ENCODE data around the gene MNT. TPM values are rescaled to one million over a fixed set of nuclear protein-coding genes. Genes with fewer than 3 reads are reported as not detected.

Gene MNT
- total RNA-seq, 3 donors from 2014 or later (not counting 1 experiment from before 2014, with no cell fraction given) = 72.3 to 108 (median 77.6) TPM

DNA sequence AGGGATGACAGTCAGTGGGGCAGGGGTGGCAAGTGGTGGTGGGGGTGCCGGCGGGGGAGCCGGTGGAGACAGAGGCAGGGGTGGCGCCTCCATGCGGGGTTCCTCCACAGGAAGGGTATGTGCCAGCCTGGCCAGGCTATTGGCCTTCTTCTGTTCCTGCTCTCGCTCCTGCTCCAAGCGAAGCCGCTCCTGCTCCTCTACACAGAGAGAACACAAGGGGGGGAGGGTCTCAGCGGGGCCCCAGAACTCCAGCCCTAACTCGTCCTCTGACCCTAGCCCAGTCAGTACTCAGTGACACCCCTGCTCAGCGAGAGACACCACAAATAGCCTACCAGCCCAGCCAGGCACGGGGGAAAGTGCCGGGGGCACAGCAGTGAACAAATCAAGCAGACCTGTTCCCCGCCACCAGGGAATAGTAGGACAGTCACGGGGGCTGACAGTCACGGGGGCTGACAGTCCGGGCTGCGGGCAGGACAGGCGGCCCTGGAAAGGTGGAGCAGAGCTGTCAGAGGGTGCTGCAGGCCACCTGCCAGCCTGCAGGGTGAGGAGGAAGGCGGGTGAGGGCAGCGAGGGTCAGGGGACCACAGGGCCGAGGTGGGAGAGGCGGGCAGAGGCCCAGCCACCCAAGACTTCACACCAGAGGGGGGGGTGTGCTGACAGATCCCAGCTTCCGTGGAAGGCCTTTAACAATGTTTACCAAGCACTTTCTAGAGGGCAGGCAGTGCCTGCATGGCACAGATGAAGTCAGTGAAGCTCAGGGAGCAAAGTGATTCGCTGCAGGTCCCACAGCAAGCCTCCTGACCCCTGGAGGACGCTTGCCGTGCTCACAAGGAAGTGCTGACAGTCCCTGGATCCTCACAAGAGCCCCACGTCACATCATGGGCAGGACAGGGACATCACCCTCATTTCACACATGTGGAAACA lies 5.3 kb downstream of the MNT start:
- Histone ChIP-seq H3K27ac (ENCODE audit: low read length) (no peak overlapping the region), H3K27me3 (ENCODE audit: control insufficient read depth, insufficient read depth, low read length) (no peaks in the 10 kb centered on the region), H3K4me3 (ENCODE audit: low read length) (no peak overlapping the region), H3K4me1 (ENCODE audit: control insufficient read depth, insufficient read depth, low read length) (peaks cover 77% of the 10 kb centered on the region), H3K9me3 (ENCODE audit: control insufficient read depth, insufficient read depth, low read length) (no peaks in the 10 kb centered on the region), H3K36me3 (ENCODE audit: control insufficient read depth, insufficient read depth, low read length) (no peaks in the 10 kb centered on the region)
- TF ChIP-seq, protein P1, sequence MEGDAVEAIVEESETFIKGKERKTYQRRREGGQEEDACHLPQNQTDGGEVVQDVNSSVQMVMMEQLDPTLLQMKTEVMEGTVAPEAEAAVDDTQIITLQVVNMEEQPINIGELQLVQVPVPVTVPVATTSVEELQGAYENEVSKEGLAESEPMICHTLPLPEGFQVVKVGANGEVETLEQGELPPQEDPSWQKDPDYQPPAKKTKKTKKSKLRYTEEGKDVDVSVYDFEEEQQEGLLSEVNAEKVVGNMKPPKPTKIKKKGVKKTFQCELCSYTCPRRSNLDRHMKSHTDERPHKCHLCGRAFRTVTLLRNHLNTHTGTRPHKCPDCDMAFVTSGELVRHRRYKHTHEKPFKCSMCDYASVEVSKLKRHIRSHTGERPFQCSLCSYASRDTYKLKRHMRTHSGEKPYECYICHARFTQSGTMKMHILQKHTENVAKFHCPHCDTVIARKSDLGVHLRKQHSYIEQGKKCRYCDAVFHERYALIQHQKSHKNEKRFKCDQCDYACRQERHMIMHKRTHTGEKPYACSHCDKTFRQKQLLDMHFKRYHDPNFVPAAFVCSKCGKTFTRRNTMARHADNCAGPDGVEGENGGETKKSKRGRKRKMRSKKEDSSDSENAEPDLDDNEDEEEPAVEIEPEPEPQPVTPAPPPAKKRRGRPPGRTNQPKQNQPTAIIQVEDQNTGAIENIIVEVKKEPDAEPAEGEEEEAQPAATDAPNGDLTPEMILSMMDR (IDR thresholded peaks at IDR 0.05) = no peak
- no peak for ATAC-seq
- intact Hi-C loops (cut with micrococcal nuclease) = no loop called here
- H3K27me3 Mint-ChIP-seq (ENCODE audit: low read depth in 2 of 2) = no peaks in the 10 kb centered on the region
- peak overlapping the region; percentile 86 to 93 for H3K27ac Mint-ChIP-seq
- 90% methylated on average over 28 of the region's 28 CpGs for WGBS (ENCODE audit: insufficient coverage)
- H3K4me3 Mint-ChIP-seq = peak overlapping the region; percentile 32
- H3K4me1 Mint-ChIP-seq = peaks cover 34 to 59% of the 10 kb centered on the region in 2 donors
- H3K36me3 Mint-ChIP-seq = no peaks in the 10 kb centered on the region
- DNase-seq = no peak
- no peaks in the 10 kb centered on the region for H3K9me3 Mint-ChIP-seq

DNA sequence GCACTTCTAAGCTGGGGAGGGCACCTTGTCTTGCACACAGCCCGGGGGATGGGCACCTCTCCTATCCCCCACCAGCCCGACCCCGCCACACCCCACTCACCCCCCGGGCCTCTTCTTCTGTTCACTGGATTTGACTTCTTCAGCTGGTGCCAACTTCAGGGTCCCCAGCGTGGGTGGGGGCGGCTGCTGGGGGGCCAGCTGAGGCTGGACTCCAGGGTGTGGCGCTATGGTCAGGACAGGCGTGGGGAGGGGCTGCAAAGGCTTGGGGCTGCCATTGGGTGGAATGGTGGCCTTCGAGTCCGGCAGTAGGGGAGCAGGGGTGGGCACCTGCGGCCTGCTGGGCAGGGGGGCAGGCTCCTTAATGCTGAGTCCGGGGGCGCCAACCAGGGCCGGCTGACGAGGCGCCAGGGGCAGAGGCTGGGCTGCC lies 6.1 kb downstream of the MNT start:
- no peaks in the 10 kb centered on the region for H3K36me3 ChIP-seq (ENCODE audit: control insufficient read depth, insufficient read depth, low read length)
- Mint-ChIP-seq H3K27ac (peak overlapping the region; percentile 86 to 93), H3K4me1 (peaks cover 30 to 53% of the 10 kb centered on the region in 2 donors), H3K27me3 (ENCODE audit: low read depth in 2 of 2) (no peaks in the 10 kb centered on the region), H3K36me3 (no peaks in the 10 kb centered on the region), H3K9me3 (no peaks in the 10 kb centered on the region), H3K4me3 (peak overlapping the region; percentile 57)
- peaks cover 74% of the 10 kb centered on the region for H3K4me1 ChIP-seq (ENCODE audit: control insufficient read depth, insufficient read depth, low read length)
- no peak for ATAC-seq
- no peaks in the 10 kb centered on the region for H3K9me3 ChIP-seq (ENCODE audit: control insufficient read depth, insufficient read depth, low read length)
- H3K4me3 ChIP-seq (ENCODE audit: low read length) = no peak overlapping the region
- intact Hi-C loops (cut with micrococcal nuclease) = no loop called here
- WGBS (ENCODE audit: insufficient coverage) = 95% methylated on average over 16 of the region's 16 CpGs
- no peak for DNase-seq
- no peak overlapping the region for H3K27ac ChIP-seq (ENCODE audit: low read length)
- no peaks in the 10 kb centered on the region for H3K27me3 ChIP-seq (ENCODE audit: control insufficient read depth, insufficient read depth, low read length)
- TF ChIP-seq, protein P1 (IDR thresholded peaks at IDR 0.05) = no peak

DNA sequence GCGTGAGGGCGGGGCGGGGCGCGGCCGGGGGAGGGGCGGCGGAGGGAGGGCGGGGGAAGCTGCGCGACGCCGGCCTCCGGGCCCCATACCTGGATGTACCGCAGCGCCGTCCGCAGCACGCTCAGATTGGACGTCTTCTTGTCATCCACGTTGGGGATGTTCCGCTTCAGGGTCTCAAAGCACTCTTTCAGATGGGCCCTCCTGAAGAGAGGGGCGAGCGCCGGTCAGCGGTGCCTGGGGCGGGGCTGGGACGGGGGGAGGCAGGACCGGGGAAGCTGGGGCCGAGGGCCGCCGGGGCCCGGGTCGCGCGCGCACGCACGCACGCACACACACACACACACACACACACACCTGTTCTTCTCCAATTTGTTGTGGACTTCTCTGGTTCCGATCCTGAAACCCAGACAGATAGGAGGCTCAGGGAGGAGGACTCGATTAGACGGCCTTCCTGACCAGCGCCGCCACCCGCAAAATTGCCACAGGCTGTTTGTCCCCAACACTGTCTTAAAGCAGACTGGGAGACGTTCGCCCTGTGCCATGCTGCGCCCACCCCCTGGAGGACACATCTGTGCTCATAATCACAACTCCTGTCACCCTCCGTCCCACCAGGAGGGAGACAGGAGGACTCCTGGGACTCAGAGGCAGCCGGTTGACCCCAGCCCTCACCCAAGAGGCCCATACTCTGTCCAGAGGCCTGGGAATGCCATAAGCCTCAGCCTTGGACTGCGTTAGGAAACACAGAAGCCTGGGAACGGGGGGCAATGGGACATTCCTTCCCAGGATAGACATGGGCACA lies 6.7 kb downstream of the MNT start:
- Histone ChIP-seq H3K27ac (ENCODE audit: low read length) (peak overlapping the region; percentile 32), H3K9me3 (ENCODE audit: control insufficient read depth, insufficient read depth, low read length) (no peaks in the 10 kb centered on the region), H3K4me1 (ENCODE audit: control insufficient read depth, insufficient read depth, low read length) (peaks cover 72% of the 10 kb centered on the region), H3K36me3 (ENCODE audit: control insufficient read depth, insufficient read depth, low read length) (no peaks in the 10 kb centered on the region), H3K4me3 (ENCODE audit: low read length) (no peak overlapping the region), H3K27me3 (ENCODE audit: control insufficient read depth, insufficient read depth, low read length) (no peaks in the 10 kb centered on the region)
- DNase-seq (no peak), ATAC-seq (no peak)
- 24% methylated on average over 53 of the region's 53 CpGs for WGBS (ENCODE audit: insufficient coverage)
- Mint-ChIP-seq H3K4me1 (peaks cover 30 to 55% of the 10 kb centered on the region in 2 donors), H3K36me3 (no peaks in the 10 kb centered on the region), H3K9me3 (no peaks in the 10 kb centered on the region), H3K27me3 (ENCODE audit: low read depth in 2 of 2) (no peaks in the 10 kb centered on the region), H3K27ac (peak overlapping the region; percentile 86 to 93), H3K4me3 (peak overlapping the region; percentile 85)
- TF ChIP-seq, protein P1 (IDR thresholded peaks at IDR 0.05) = no peak
- intact Hi-C loops (cut with micrococcal nuclease) = loop anchor here (1.0 kb wide), 1 partner anchor 7 kb away; the partner anchor contains the start of gene MNT

All from natural killer cell (primary cell).